GM23338 (cell line): ENCODE data around the gene NEO1. TPM values are rescaled to one million over a fixed set of nuclear protein-coding genes. Genes with fewer than 3 reads are reported as not detected.

Source experiments
- ATAC-seq: fragments of 200-7000 bp; cut with Tn5 transposase; 3 replicates; pipeline ENCODE4 v1.9.1; 2020
- DNase-seq: peaks from one replicate; pipeline ENCODE4 v3.0.0-alpha.2; 2015; ENCODE audit warnings: low spot score
- H2AFZ ChIP-seq: fragments of 200-600 bp; sonication (generic); 2 replicates; pipeline ENCODE4 v1.8.0; 2016; ENCODE audit warnings: antibody characterized with exemption, mild to moderate bottlenecking, moderate library complexity
- H3F3A ChIP-seq: fragments of 200-600 bp; sonication (generic); replicated peaks from 2 replicates; pipeline ENCODE4 v1.8.0; 2017; ENCODE audit warnings: antibody characterized with exemption, mixed run types, low read depth
- H3K27ac ChIP-seq: fragments of 200-600 bp; sonication (generic); 2 replicates; pipeline ENCODE4 v1.6.1; 2016; ENCODE audit warnings: low read depth
- H3K27me3 ChIP-seq: fragments of 200-600 bp; sonication (generic); 2 replicates; pipeline ENCODE4 v1.8.0; 2016; ENCODE audit warnings: mild to moderate bottlenecking, mixed run types, moderate library complexity; ENCODE audit not compliant: insufficient read depth
- H3K36me3 ChIP-seq: fragments of 200-600 bp; sonication (generic); 2 replicates; pipeline ENCODE4 v1.8.0; 2016; ENCODE audit warnings: mild to moderate bottlenecking; ENCODE audit not compliant: insufficient read depth
- H3K4me1 ChIP-seq: fragments of 200-600 bp; sonication (generic); 2 replicates; pipeline ENCODE4 v1.8.0; 2016; ENCODE audit warnings: mild to moderate bottlenecking, moderate library complexity; ENCODE audit not compliant: insufficient read depth
- H3K4me2 ChIP-seq: fragments of 200-600 bp; sonication (generic); 2 replicates; pipeline ENCODE4 v1.7.1; 2017; ENCODE audit warnings: mixed run types
- H3K4me3 ChIP-seq: fragments of 200-600 bp; sonication (generic); 2 replicates; pipeline ENCODE4 v1.6.1; 2016; ENCODE audit warnings: mixed run types
- H3K79me2 ChIP-seq: fragments of 200-600 bp; sonication (generic); replicated peaks from 2 replicates; pipeline ENCODE4 v1.8.0; 2017; ENCODE audit warnings: mild to moderate bottlenecking; ENCODE audit not compliant: insufficient read depth
- H3K9me2 ChIP-seq: fragments of 200-600 bp; sonication (generic); 2 replicates; pipeline ENCODE4 v1.8.0; 2017; ENCODE audit not compliant: insufficient read depth
- H4K20me1 ChIP-seq: fragments of 200-600 bp; sonication (generic); replicated peaks from 2 replicates; pipeline ENCODE4 v1.8.0; 2017; ENCODE audit warnings: mild to moderate bottlenecking; ENCODE audit not compliant: insufficient read depth
- H3K27ac Mint-ChIP-seq: 2 replicates; pipeline ENCODE4 v1.8.0; 2020; ENCODE audit warnings: inconsistent platforms, mild to moderate bottlenecking, moderate library complexity, mixed read lengths
- H3K27me3 Mint-ChIP-seq: 3 replicates; pipeline ENCODE4 v1.8.0; 2022; ENCODE audit warnings: low read depth, mild to moderate bottlenecking, moderate library complexity, mixed read lengths, inconsistent platforms; ENCODE audit not compliant: insufficient read depth, poor library complexity
- H3K36me3 Mint-ChIP-seq: 3 replicates; pipeline ENCODE4 v1.8.0; 2021; ENCODE audit warnings: low read depth, mild to moderate bottlenecking, inconsistent platforms, moderate library complexity, mixed read lengths
- H3K4me1 Mint-ChIP-seq: 3 replicates; pipeline ENCODE4 v1.8.0; 2020; ENCODE audit warnings: mild to moderate bottlenecking, inconsistent platforms, mixed read lengths
- H3K4me3 Mint-ChIP-seq: 3 replicates; pipeline ENCODE4 v1.8.0; 2021; ENCODE audit warnings: moderate library complexity, mild to moderate bottlenecking, inconsistent platforms, mixed read lengths
- H3K9me3 Mint-ChIP-seq: 3 replicates; pipeline ENCODE4 v1.8.0; 2020; ENCODE audit warnings: moderate library complexity, mild to moderate bottlenecking, inconsistent platforms, mixed read lengths
- CREB1 ChIP-seq: fragments of 250-450 bp; sonication (Bioruptor Pico); IDR thresholded peaks from 2 replicates; pipeline ENCODE4 v1.5.0; 2020; ENCODE audit warnings: low read depth, mild to moderate bottlenecking, moderate library complexity
- EZH2 ChIP-seq: fragments of 200-600 bp; sonication (generic); IDR thresholded peaks from one replicate; pipeline ENCODE4 v1.8.0; 2017; ENCODE audit warnings: antibody characterized with exemption, mild to moderate bottlenecking, low read depth; ENCODE audit not compliant: unreplicated experiment
- EZH2phosphoT487 ChIP-seq: fragments of 200-600 bp; sonication (generic); IDR thresholded peaks from one replicate; pipeline ENCODE4 v1.8.1; 2018; ENCODE audit warnings: antibody characterized with exemption; ENCODE audit not compliant: unreplicated experiment
- JUNB ChIP-seq: IDR thresholded peaks from one replicate; pipeline ENCODE4 v1.6.1; 2016; ENCODE audit warnings: antibody characterized with exemption; ENCODE audit not compliant: unreplicated experiment
- NANOG ChIP-seq: IDR thresholded peaks from 2 replicates; pipeline ENCODE4 v1.6.1; 2016; ENCODE audit warnings: antibody characterized with exemption, borderline replicate concordance
- POLR2AphosphoS5 ChIP-seq: IDR thresholded peaks from 2 replicates; pipeline ENCODE4 v1.6.1; 2016; ENCODE audit warnings: antibody characterized with exemption, low read depth
- STAT1 ChIP-seq: IDR thresholded peaks from one replicate; pipeline ENCODE4 v1.6.1; 2016; ENCODE audit warnings: antibody characterized with exemption; ENCODE audit not compliant: unreplicated experiment
- ZNF114 ChIP-seq: fragments of 250-450 bp; sonication (Bioruptor Pico); IDR thresholded peaks from 2 replicates; pipeline ENCODE4 v1.5.0; 2020; ENCODE audit warnings: mild to moderate bottlenecking, moderate library complexity
- ZNF331 ChIP-seq: fragments of 250-450 bp; sonication (Bioruptor Pico); IDR thresholded peaks from 2 replicates; pipeline ENCODE4 v1.5.0; 2020; ENCODE audit warnings: low read depth, mild to moderate bottlenecking, moderate library complexity
- polyA plus RNA-seq: library from polyadenylated mRNA; unstranded; fragments of >200 nt; fragmentation: Nextera tagmentation; extraction: Ambion mirVana; gene quantifications from 2 replicates; pipeline ENCODE4 v1.2.1, GENCODE V29; 2016
- total RNA-seq: library from RNA; depleted of rRNA; stranded (reverse); fragments of >200 nt; shearing (Covaris generic); gene quantifications from 2 replicates; pipeline ENCODE4 v1.2.3, GENCODE V29; 2014
- TF ChIP-seq, protein P1 (sequence below): fragments of 250-450 bp; sonication (Bioruptor Pico); IDR thresholded peaks from 2 replicates; pipeline ENCODE4 v1.5.0; 2020; ENCODE audit warnings: mild to moderate bottlenecking, moderate library complexity
- TF ChIP-seq, protein P2 (sequence below): IDR thresholded peaks from one replicate; pipeline ENCODE4 v1.6.1; 2018; ENCODE audit warnings: antibody characterized with exemption; ENCODE audit not compliant: unreplicated experiment
- TF ChIP-seq, protein P3 (sequence below), 2 experiments: fragments of 200-600 bp in 1 of 2; sonication (generic) in 1 of 2; conservative IDR thresholded peaks; 2 replicates each; pipeline versions ENCODE4 v1.5.1 to v1.6.1; 2016 to 2017; ENCODE audit warnings: antibody characterized with exemption in 2 of 2, low read depth in 2 of 2, mild to moderate bottlenecking in 2 of 2, moderate library complexity in 1 of 2
- TF ChIP-seq, protein P4 (sequence below): IDR thresholded peaks from 2 replicates; pipeline ENCODE4 v1.6.1; 2016; ENCODE audit warnings: antibody characterized with exemption

NEO1 gene
- total and polyA plus RNA-seq, 2 experiments from 2014 or later: 8.4 to 45.8 TPM

DNA sequence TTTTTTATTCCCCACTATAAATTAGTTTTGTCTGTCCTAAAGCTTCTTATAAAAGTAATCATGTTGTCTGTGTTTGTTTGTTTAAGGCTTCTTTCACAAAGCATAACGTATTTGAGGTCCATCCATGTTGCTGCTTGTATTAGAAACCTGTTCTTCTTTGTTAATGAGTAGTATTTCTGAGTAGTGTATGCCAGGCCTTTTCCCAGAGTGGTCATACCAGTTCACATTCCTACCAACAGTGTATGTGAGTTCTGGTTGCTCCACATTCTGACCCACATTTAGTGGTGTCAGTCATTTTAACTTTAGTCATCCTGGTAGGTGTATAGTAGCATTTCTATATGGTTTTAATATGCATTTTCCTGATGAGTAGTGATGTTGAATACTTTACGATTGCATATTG, 98.6 kb downstream of the NEO1 start:
- no peaks in the 10 kb centered on the region for H4K20me1 ChIP-seq
- no peaks in the 10 kb centered on the region for H3K4me1 ChIP-seq
- Mint-ChIP-seq H3K9me3 (peaks cover 7% of the 10 kb centered on the region; the same call in 2 of the 3 replicates), H3K27me3 (no peaks in the 10 kb centered on the region), H3K4me3 (no peak overlapping the region), H3K4me1 (peaks cover 3% of the 10 kb centered on the region), H3K36me3 (peaks cover 34% of the 10 kb centered on the region), H3K27ac (no peak overlapping the region)
- no peak for TF ChIP-seq ZNF114 (CRISPR knock-in tag)
- TF ChIP-seq, protein P1, sequence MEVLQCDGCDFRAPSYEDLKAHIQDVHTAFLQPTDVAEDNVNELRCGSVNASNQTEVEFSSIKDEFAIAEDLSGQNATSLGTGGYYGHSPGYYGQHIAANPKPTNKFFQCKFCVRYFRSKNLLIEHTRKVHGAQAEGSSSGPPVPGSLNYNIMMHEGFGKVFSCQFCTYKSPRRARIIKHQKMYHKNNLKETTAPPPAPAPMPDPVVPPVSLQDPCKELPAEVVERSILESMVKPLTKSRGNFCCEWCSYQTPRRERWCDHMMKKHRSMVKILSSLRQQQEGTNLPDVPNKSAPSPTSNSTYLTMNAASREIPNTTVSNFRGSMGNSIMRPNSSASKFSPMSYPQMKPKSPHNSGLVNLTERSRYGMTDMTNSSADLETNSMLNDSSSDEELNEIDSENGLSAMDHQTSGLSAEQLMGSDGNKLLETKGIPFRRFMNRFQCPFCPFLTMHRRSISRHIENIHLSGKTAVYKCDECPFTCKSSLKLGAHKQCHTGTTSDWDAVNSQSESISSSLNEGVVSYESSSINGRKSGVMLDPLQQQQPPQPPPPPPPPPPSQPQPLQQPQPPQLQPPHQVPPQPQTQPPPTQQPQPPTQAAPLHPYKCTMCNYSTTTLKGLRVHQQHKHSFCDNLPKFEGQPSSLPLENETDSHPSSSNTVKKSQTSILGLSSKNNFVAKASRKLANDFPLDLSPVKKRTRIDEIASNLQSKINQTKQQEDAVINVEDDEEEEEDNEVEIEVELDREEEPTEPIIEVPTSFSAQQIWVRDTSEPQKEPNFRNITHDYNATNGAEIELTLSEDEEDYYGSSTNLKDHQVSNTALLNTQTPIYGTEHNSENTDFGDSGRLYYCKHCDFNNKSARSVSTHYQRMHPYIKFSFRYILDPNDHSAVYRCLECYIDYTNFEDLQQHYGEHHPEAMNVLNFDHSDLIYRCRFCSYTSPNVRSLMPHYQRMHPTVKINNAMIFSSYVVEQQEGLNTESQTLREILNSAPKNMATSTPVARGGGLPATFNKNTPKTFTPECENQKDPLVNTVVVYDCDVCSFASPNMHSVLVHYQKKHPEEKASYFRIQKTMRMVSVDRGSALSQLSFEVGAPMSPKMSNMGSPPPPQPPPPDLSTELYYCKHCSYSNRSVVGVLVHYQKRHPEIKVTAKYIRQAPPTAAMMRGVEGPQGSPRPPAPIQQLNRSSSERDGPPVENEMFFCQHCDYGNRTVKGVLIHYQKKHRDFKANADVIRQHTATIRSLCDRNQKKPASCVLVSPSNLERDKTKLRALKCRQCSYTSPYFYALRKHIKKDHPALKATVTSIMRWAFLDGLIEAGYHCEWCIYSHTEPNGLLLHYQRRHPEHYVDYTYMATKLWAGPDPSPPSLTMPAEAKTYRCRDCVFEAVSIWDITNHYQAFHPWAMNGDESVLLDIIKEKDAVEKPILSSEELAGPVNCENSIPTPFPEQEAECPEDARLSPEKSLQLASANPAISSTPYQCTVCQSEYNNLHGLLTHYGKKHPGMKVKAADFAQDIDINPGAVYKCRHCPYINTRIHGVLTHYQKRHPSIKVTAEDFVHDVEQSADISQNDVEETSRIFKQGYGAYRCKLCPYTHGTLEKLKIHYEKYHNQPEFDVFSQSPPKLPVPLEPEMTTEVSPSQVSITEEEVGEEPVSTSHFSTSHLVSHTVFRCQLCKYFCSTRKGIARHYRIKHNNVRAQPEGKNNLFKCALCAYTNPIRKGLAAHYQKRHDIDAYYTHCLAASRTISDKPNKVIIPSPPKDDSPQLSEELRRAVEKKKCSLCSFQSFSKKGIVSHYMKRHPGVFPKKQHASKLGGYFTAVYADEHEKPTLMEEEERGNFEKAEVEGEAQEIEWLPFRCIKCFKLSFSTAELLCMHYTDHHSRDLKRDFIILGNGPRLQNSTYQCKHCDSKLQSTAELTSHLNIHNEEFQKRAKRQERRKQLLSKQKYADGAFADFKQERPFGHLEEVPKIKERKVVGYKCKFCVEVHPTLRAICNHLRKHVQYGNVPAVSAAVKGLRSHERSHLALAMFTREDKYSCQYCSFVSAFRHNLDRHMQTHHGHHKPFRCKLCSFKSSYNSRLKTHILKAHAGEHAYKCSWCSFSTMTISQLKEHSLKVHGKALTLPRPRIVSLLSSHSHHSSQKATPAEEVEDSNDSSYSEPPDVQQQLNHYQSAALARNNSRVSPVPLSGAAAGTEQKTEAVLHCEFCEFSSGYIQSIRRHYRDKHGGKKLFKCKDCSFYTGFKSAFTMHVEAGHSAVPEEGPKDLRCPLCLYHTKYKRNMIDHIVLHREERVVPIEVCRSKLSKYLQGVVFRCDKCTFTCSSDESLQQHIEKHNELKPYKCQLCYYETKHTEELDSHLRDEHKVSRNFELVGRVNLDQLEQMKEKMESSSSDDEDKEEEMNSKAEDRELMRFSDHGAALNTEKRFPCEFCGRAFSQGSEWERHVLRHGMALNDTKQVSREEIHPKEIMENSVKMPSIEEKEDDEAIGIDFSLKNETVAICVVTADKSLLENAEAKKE: no peak
- no peak for TF ChIP-seq NANOG
- TF ChIP-seq JUNB: no peak
- TF ChIP-seq EZH2: no peak
- no peak for TF ChIP-seq ZNF331 (CRISPR knock-in tag)
- TF ChIP-seq, protein P2, sequence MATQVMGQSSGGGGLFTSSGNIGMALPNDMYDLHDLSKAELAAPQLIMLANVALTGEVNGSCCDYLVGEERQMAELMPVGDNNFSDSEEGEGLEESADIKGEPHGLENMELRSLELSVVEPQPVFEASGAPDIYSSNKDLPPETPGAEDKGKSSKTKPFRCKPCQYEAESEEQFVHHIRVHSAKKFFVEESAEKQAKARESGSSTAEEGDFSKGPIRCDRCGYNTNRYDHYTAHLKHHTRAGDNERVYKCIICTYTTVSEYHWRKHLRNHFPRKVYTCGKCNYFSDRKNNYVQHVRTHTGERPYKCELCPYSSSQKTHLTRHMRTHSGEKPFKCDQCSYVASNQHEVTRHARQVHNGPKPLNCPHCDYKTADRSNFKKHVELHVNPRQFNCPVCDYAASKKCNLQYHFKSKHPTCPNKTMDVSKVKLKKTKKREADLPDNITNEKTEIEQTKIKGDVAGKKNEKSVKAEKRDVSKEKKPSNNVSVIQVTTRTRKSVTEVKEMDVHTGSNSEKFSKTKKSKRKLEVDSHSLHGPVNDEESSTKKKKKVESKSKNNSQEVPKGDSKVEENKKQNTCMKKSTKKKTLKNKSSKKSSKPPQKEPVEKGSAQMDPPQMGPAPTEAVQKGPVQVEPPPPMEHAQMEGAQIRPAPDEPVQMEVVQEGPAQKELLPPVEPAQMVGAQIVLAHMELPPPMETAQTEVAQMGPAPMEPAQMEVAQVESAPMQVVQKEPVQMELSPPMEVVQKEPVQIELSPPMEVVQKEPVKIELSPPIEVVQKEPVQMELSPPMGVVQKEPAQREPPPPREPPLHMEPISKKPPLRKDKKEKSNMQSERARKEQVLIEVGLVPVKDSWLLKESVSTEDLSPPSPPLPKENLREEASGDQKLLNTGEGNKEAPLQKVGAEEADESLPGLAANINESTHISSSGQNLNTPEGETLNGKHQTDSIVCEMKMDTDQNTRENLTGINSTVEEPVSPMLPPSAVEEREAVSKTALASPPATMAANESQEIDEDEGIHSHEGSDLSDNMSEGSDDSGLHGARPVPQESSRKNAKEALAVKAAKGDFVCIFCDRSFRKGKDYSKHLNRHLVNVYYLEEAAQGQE: no peak
- no peak for TF ChIP-seq EZH2phosphoT487
- TF ChIP-seq, protein P3, sequence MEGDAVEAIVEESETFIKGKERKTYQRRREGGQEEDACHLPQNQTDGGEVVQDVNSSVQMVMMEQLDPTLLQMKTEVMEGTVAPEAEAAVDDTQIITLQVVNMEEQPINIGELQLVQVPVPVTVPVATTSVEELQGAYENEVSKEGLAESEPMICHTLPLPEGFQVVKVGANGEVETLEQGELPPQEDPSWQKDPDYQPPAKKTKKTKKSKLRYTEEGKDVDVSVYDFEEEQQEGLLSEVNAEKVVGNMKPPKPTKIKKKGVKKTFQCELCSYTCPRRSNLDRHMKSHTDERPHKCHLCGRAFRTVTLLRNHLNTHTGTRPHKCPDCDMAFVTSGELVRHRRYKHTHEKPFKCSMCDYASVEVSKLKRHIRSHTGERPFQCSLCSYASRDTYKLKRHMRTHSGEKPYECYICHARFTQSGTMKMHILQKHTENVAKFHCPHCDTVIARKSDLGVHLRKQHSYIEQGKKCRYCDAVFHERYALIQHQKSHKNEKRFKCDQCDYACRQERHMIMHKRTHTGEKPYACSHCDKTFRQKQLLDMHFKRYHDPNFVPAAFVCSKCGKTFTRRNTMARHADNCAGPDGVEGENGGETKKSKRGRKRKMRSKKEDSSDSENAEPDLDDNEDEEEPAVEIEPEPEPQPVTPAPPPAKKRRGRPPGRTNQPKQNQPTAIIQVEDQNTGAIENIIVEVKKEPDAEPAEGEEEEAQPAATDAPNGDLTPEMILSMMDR (conservative IDR thresholded peaks at IDR 0.05; ENCODE audit: low read depth in 2 of 2): no peak
- TF ChIP-seq STAT1: no peak
- TF ChIP-seq, protein P4, sequence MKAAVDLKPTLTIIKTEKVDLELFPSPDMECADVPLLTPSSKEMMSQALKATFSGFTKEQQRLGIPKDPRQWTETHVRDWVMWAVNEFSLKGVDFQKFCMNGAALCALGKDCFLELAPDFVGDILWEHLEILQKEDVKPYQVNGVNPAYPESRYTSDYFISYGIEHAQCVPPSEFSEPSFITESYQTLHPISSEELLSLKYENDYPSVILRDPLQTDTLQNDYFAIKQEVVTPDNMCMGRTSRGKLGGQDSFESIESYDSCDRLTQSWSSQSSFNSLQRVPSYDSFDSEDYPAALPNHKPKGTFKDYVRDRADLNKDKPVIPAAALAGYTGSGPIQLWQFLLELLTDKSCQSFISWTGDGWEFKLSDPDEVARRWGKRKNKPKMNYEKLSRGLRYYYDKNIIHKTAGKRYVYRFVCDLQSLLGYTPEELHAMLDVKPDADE: no peak
- TF ChIP-seq CREB1 (CRISPR knock-in tag): no peak
- no peak for TF ChIP-seq POLR2AphosphoS5
- no peak overlapping the region for H3K4me3 ChIP-seq
- H3F3A ChIP-seq: no peaks in the 10 kb centered on the region
- DNase-seq (no peak), ATAC-seq (no peak)
- peaks cover 3% of the 10 kb centered on the region; the same call in 1 of the 2 replicates for H3K79me2 ChIP-seq
- no peaks in the 10 kb centered on the region for H3K27me3 ChIP-seq
- no peak overlapping the region for H3K27ac ChIP-seq
- no peaks in the 10 kb centered on the region for H3K36me3 ChIP-seq
- no peak overlapping the region for H3K4me2 ChIP-seq
- H3K9me2 ChIP-seq: no peaks in the 10 kb centered on the region
- H2AFZ ChIP-seq: no peak overlapping the region
